NCI-H345 (cell line): ENCODE data around the gene GOLM1.
"Not testable (repeated sequence)": the region's sequence is repeated elsewhere in the genome, so short reads cannot be mapped to it uniquely, and the experiment has no call there.

Source experiments
- DNase-seq: peaks from one replicate; lab custom pipeline; 2025; lab: John Stamatoyannopoulos, UW

Gene GOLM1

GRCh38 chr9:86082870-86083269 is 16.5 kb downstream of the GOLM1 start:
- peak; percentile 85 for DNase-seq

GRCh38 chr9:86079865-86080469 is 19.4 kb downstream of the GOLM1 start:
- no peak for DNase-seq

GRCh38 chr9:86079421-86079831 is 19.9 kb downstream of the GOLM1 start:
- DNase-seq = no peak

- DNase-seq = no peak
Observed at GRCh38 chr9:86078731-86079130, 20.6 kb downstream of the GOLM1 start.

GRCh38 chr9:86077276-86077675 is 22.1 kb downstream of the GOLM1 start:
- no peak for DNase-seq

- DNase-seq = no peak
Observed at GRCh38 chr9:86075132-86076109, 23.9 kb downstream of the GOLM1 start.

GRCh38 chr9:86073839-86074238 is 25.5 kb downstream of the GOLM1 start:
- DNase-seq = no peak

- no peak for DNase-seq
Observed at GRCh38 chr9:86072394-86072877, 26.9 kb downstream of the GOLM1 start.

GRCh38 chr9:86069206-86069869 is 30.0 kb downstream of the GOLM1 start:
- no peak for DNase-seq

GRCh38 chr9:86064220-86064619 is 35.1 kb downstream of the GOLM1 start:
- DNase-seq = no peak

- DNase-seq = no peak
Observed at GRCh38 chr9:86062845-86063693, 36.3 kb downstream of the GOLM1 start.

GRCh38 chr9:86061972-86062739 is 37.2 kb downstream of the GOLM1 start:
- no peak for DNase-seq

GRCh38 chr9:86057491-86057890 is 41.9 kb downstream of the GOLM1 start:
- no peak for DNase-seq

GRCh38 chr9:86054695-86055094 is 44.7 kb downstream of the GOLM1 start:
- DNase-seq = no peak

GRCh38 chr9:86052556-86053468 is 46.5 kb downstream of the GOLM1 start:
- no peak for DNase-seq

GRCh38 chr9:86048018-86048742 is 51.2 kb downstream of the GOLM1 start:
- DNase-seq = not testable (repeated sequence)

- no peak for DNase-seq
Observed at GRCh38 chr9:86047361-86047760, 52.0 kb downstream of the GOLM1 start.

GRCh38 chr9:86046930-86047341 is 52.4 kb downstream of the GOLM1 start:
- no peak for DNase-seq

GRCh38 chr9:86046071-86046636 is 53.2 kb downstream of the GOLM1 start:
- no peak for DNase-seq
